ENCODE data around the gene PLIN3. TPM values are rescaled to one million over a fixed set of nuclear protein-coding genes. Genes with fewer than 3 reads are reported as not detected.
"Not testable (repeated sequence)": the region's sequence is repeated elsewhere in the genome, so short reads cannot be mapped to it uniquely, and the experiment has no call there.

Gene PLIN3
- total and polyA plus RNA-seq, 9 of the 15 experiments (the other 6 are each of a cell fraction or from before 2014, with no cell fraction given), result 7.5 to 75.6 (median 43.1) TPM

GRCh38 chr19:4823577-4823976 is 43.9 kb downstream of the PLIN3 start:
- Histone ChIP-seq H3K27ac (ENCODE audit: extremely low read depth, low read depth, low read length) (no peak overlapping the region), H3K9me3 (replicated peaks; ENCODE audit: control insufficient read depth, insufficient read depth, low read depth, low read length) (no peaks in the 10 kb centered on the region), H3K36me3 (ENCODE audit: control insufficient read depth, insufficient read depth, low read length) (peaks cover 12% of the 10 kb centered on the region; the same call in 2 of the 3 replicates), H3K79me2 (ENCODE audit: control insufficient read depth, insufficient read depth, low read length) (peaks cover 10% of the 10 kb centered on the region; the same call in 2 of the 3 replicates), H3K9me1 (ENCODE audit: control insufficient read depth, insufficient read depth, low read length) (no peaks in the 10 kb centered on the region), H3K4me2 (ENCODE audit: insufficient read depth, low read length) (no peak overlapping the region), H4K20me1 (replicated peaks; ENCODE audit: control insufficient read depth, insufficient read depth, low read length) (no peaks in the 10 kb centered on the region), H3K4me1 (replicated peaks in 1 of 2; ENCODE audit: control insufficient read depth in 2 of 2, insufficient read depth in 2 of 2, low read length in 2 of 2) (no peaks in the 10 kb centered on the region; a peak in 1 of 5 replicates), H3K4me3 (no peak overlapping the region), H3K9ac (ENCODE audit: insufficient read depth in 1 of 2, low read depth in 2 of 2, low read length in 2 of 2) (no peak overlapping the region), H3K27me3 (ENCODE audit: control insufficient read depth in 2 of 2, insufficient read depth in 2 of 2, low read length in 2 of 2) (no peaks in the 10 kb centered on the region), H2AFZ (ENCODE audit: low read depth, low read length) (no peak overlapping the region)
- intact Hi-C loops (cut with micrococcal nuclease) (no loop called here), in situ Hi-C loops (cut with MboI) (no loop called here)
- ATAC-seq, result no peak
- ChIA-PET POLR2A (interaction anchor here (0.6 kb wide), 1 partner anchor 45 kb away, joined by 4 read pairs; no protein-coding TSS in a partner anchor), CTCF (ENCODE audit: low intra/inter-chr PET ratio) (no interaction called here)
- no peak for DNase-seq (ENCODE audit: extremely low read depth in 1 of 4, low spot score in 3 of 4)
- 62% methylated on average over 4 of the region's 6 CpGs for WGBS (ENCODE audit: insufficient coverage, low coverage, missing lambda C conversion rate)
- no TSS peak for BruUV-seq (replicated peaks)
- FAIRE-seq, result no peak
- TF ChIP-seq CREM (IDR thresholded peaks at IDR 0.05; ENCODE audit: low read depth) (no peak), ATF6 (CRISPR knock-in tag; IDR thresholded peaks at IDR 0.05) (no peak)

DNA sequence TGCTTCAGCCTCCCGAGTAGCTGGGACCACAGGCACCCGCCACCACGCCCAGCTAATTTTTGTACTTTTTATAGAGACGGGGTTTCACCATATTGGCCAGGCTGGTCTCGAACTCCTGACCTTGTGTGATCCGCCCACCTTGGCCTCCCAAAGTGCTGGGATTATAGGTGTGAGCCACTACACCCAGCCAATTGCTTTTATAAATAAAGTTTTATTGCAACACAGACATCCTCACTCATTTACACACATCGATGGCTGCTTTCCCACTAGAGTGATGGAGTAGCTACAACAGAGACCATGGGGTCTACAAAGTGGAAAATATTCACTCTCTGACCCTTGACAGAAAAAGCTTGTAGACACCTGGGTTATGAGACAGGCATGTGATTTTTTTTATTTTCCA is 45.1 kb downstream of the PLIN3 start:
- ATAC-seq; H3K9me1 ChIP-seq (ENCODE audit: control insufficient read depth, insufficient read depth, low read length); H3K27ac ChIP-seq (ENCODE audit: extremely low read depth, low read depth, low read length); H3K9me3 ChIP-seq (replicated peaks; ENCODE audit: control insufficient read depth, insufficient read depth, low read depth, low read length); H2AFZ ChIP-seq (ENCODE audit: low read depth, low read length); H3K9ac ChIP-seq (ENCODE audit: insufficient read depth in 1 of 2, low read depth in 2 of 2, low read length in 2 of 2); in situ Hi-C loops (cut with MboI); H3K4me2 ChIP-seq (ENCODE audit: insufficient read depth, low read length); H3K4me3 ChIP-seq; DNase-seq (ENCODE audit: extremely low read depth in 1 of 4, low spot score in 3 of 4); intact Hi-C loops (cut with micrococcal nuclease); H4K20me1 ChIP-seq (replicated peaks; ENCODE audit: control insufficient read depth, insufficient read depth, low read length); CTCF ChIA-PET (ENCODE audit: low intra/inter-chr PET ratio); H3K27me3 ChIP-seq (ENCODE audit: control insufficient read depth in 2 of 2, insufficient read depth in 2 of 2, low read length in 2 of 2); FAIRE-seq: not testable (repeated sequence)
- Histone ChIP-seq H3K4me1 (replicated peaks in 1 of 2; ENCODE audit: control insufficient read depth in 2 of 2, insufficient read depth in 2 of 2, low read length in 2 of 2) (peaks cover 0 to 12% of the 10 kb centered on the region in 2 experiments; a peak in 2 of 5 replicates), H3K36me3 (ENCODE audit: control insufficient read depth, insufficient read depth, low read length) (peaks cover 25% of the 10 kb centered on the region; the same call in 2 of the 3 replicates), H3K79me2 (ENCODE audit: control insufficient read depth, insufficient read depth, low read length) (peaks cover 10% of the 10 kb centered on the region; the same call in 2 of the 3 replicates)
- TF ChIP-seq ZBTB40 (IDR thresholded peaks at IDR 0.05) (peak; percentile 95), ZBTB40 (CRISPR knock-in tag; IDR thresholded peaks at IDR 0.05) (peak; percentile 91)
- 93% methylated on average over 7 of the region's 7 CpGs for WGBS (ENCODE audit: insufficient coverage, low coverage, missing lambda C conversion rate)
- TSS peak; percentile 36 for BruUV-seq (replicated peaks)
- POLR2A ChIA-PET, result interaction anchor here (0.6 to 0.8 kb wide), 3 partner anchors 9 to 256 kb away, joined by 3 read pairs; no protein-coding TSS in a partner anchor

All from K562 (cell line).